Type B pancreatic cell (in vitro differentiated cells): ENCODE data around the gene FBXL15. TPM values are rescaled to one million over a fixed set of nuclear protein-coding genes. Genes with fewer than 3 reads are reported as not detected.

Experiments
- DNase-seq: peaks from one replicate; pipeline ENCODE4 v3.0.0; 2021; ENCODE audit warnings: mixed read lengths; ENCODE audit not compliant: unreplicated experiment; ENCODE audit errors: extremely low spot score
- H3K27ac Mint-ChIP-seq: 2 replicates; pipeline ENCODE4 v1.8.0; 2021; ENCODE audit warnings: mild to moderate bottlenecking, mixed read lengths
- H3K27me3 Mint-ChIP-seq: 2 replicates; pipeline ENCODE4 v1.8.0; 2021; ENCODE audit warnings: mixed read lengths
- H3K36me3 Mint-ChIP-seq: 2 replicates; pipeline ENCODE4 v1.8.0; 2021; ENCODE audit warnings: mixed read lengths
- H3K4me1 Mint-ChIP-seq: one replicate; pipeline ENCODE4 v1.8.0; 2021; ENCODE audit warnings: mixed read lengths; ENCODE audit not compliant: unreplicated experiment
- H3K4me3 Mint-ChIP-seq: 2 replicates; pipeline ENCODE4 v1.8.0; 2021; ENCODE audit warnings: mild to moderate bottlenecking, mixed read lengths
- H3K9me3 Mint-ChIP-seq: 2 replicates; pipeline ENCODE4 v1.8.0; 2021; ENCODE audit warnings: mixed read lengths
- CTCF ChIP-seq: fragments of 200-600 bp; sonication (generic); conservative IDR thresholded peaks from 2 replicates; pipeline ENCODE4 v1.5.0; 2021; ENCODE audit warnings: antibody characterized with exemption, mild to moderate bottlenecking
- microRNA-seq: library from miRNA; unstranded; fragments of <30 nt; microRNA quantifications from one replicate; pipeline ENCODE4, GENCODE V29; 2020
- total RNA-seq: library from RNA; stranded (reverse); gene quantifications from 2 replicates; pipeline ENCODE4 v1.2.1, GENCODE V29; 2021; ENCODE audit warnings: low replicate concordance

FBXL15 gene
- total RNA-seq, 1 donor from 2014 or later, result 14.8 TPM

- H3K27me3 Mint-ChIP-seq, result peaks cover 2% of the 10 kb centered on the region
- H3K4me3 Mint-ChIP-seq, result no peak overlapping the region
- peaks cover 3% of the 10 kb centered on the region for H3K36me3 Mint-ChIP-seq
- no peaks in the 10 kb centered on the region for H3K9me3 Mint-ChIP-seq
- DNase-seq, result no peak
- H3K27ac Mint-ChIP-seq, result no peak overlapping the region
- peaks cover 5% of the 10 kb centered on the region for H3K4me1 Mint-ChIP-seq
- TF ChIP-seq CTCF, result no peak
These were observed 47.4 kb downstream of the FBXL15 start for GRCh38 chr10:102467971-102468438.

- Mint-ChIP-seq H3K36me3 (peaks cover under 1% of the 10 kb centered on the region), H3K27ac (no peak overlapping the region), H3K9me3 (no peaks in the 10 kb centered on the region), H3K4me1 (peaks cover 2% of the 10 kb centered on the region), H3K4me3 (no peak overlapping the region), H3K27me3 (peaks cover under 1% of the 10 kb centered on the region)
- no peak for DNase-seq
- no peak for TF ChIP-seq CTCF
These were observed 48.0 kb downstream of the FBXL15 start for GRCh38 chr10:102468683-102469082.

DNA sequence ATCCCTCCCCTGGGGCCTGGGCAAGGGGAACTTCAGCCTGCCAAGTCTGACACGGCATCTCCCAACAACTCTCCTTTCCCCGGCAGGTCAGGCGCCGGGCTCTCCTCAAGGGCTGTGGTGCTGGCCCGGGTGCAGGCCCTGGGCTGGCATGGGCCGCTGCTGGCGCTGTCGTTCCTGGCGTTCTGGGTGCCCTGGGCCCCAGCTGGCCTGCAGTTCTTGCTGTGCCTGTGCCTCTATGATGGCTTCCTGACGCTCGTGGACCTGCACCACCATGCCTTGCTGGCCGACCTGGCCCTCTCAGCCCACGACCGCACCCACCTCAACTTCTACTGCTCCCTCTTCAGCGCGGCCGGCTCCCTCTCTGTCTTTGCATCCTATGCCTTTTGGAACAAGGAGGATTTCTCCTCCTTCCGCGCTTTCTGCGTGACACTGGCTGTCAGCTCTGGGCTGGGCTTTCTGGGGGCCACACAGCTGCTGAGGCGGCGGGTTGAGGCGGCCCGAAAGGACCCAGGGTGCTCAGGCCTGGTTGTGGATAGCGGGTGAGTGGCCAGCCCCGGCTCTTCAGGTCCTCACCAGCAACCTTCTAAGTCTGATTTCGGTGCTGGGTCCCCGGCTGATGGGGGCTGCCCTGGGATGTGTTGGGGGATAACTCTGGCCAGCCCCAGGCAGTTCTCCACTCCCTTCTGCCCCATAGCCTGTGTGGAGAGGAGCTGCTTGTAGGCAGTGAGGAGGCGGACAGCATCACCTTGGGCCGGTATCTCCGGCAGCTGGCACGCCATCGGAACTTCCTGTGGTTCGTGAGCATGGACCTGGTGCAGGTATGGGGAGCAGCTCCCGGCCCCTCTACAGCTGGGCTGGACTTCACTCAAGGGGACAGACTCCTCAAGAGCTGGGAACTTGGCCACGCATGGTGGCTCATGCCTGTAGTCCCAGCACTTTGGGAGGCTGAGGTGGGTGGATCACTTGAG, 50.2 kb downstream of the FBXL15 start:
- DNase-seq, result no peak
- no peaks in the 10 kb centered on the region for H3K4me1 Mint-ChIP-seq
- H3K27me3 Mint-ChIP-seq, result no peaks in the 10 kb centered on the region
- peaks cover 3% of the 10 kb centered on the region for H3K36me3 Mint-ChIP-seq
- TF ChIP-seq CTCF, result no peak
- no peak overlapping the region for H3K27ac Mint-ChIP-seq
- H3K9me3 Mint-ChIP-seq, result no peaks in the 10 kb centered on the region
- H3K4me3 Mint-ChIP-seq, result no peak overlapping the region

Small RNAs within 50 kb of the gene (microRNA-seq; reads per million reads assigned to microRNA genes)
- gene MIR146B, result 62.8 reads per million, percentile 57 among the genes with 10 or more reads in this experiment

Other genes starting within 250 kb of the FBXL15 start
- gene ELOVL3, start 194.5 kb upstream of the FBXL15 start, total RNA-seq, result 0.22 TPM in 1 of 2 replicates, not detected in the other
- 0.34 TPM in 1 of 2 replicates, not detected in the other for gene PITX3, start 179.3 kb upstream of the FBXL15 start, total RNA-seq
- gene GBF1, start 175.3 kb upstream of the FBXL15 start, total RNA-seq, result 48.7 and 61.9 TPM in 2 replicates
- 29.7 and 47.1 TPM in 2 replicates for gene NFKB2, start 25.1 kb upstream of the FBXL15 start, total RNA-seq
- 7.8 and 9.3 TPM in 2 replicates for gene PSD, start 2.1 kb upstream of the FBXL15 start, total RNA-seq
- gene CUEDC2, start 11.7 kb downstream of the FBXL15 start, total RNA-seq, result 44.5 and 86.1 TPM in 2 replicates
- gene C10orf95, start 30.7 kb downstream of the FBXL15 start, total RNA-seq, result 0.75 and 2.3 TPM in 2 replicates
- 73.1 and 95.4 TPM in 2 replicates for gene ACTR1A, start 81.9 kb downstream of the FBXL15 start, total RNA-seq
- 18.5 and 29.4 TPM in 2 replicates for gene SUFU, start 83.1 kb downstream of the FBXL15 start, total RNA-seq
- gene TRIM8, start 223.6 kb downstream of the FBXL15 start, total RNA-seq, result 81.6 and 124 TPM in 2 replicates